GM19025 (cell line): ENCODE results near the gene FNDC3A.
"Not testable (repeated sequence)": the region's sequence is repeated elsewhere in the genome, so short reads cannot be mapped to it uniquely, and the experiment has no call there.

Experiments
- ATAC-seq: cut with Tn5 transposase; IDR thresholded peaks from one replicate; pipeline ENCODE4 v1.9.1; 2021; ENCODE audit warnings: mild to moderate bottlenecking, low read depth, moderate library complexity; ENCODE audit not compliant: unreplicated experiment

The FNDC3A gene

GRCh38 chr13:48976576-48977285 lies 1.0 kb downstream of the FNDC3A start:
- ATAC-seq: no peak

GRCh38 chr13:48977286-48977625 lies 1.5 kb downstream of the FNDC3A start:
- no peak for ATAC-seq

- no peak for ATAC-seq
These were observed 2.3 kb downstream of the FNDC3A start for GRCh38 chr13:48977973-48978372.

- ATAC-seq: no peak
These were observed 3.4 kb downstream of the FNDC3A start for GRCh38 chr13:48978942-48979601.

GRCh38 chr13:48979892-48980291 lies 4.2 kb downstream of the FNDC3A start:
- peak; percentile 35 for ATAC-seq

- ATAC-seq: no peak
These were observed 7.6 kb downstream of the FNDC3A start for GRCh38 chr13:48983331-48983730.

GRCh38 chr13:48985756-48986155 lies 10.0 kb downstream of the FNDC3A start:
- ATAC-seq: no peak

GRCh38 chr13:48990900-48991299 lies 15.2 kb downstream of the FNDC3A start:
- no peak for ATAC-seq

GRCh38 chr13:48993150-48993549 lies 17.4 kb downstream of the FNDC3A start:
- ATAC-seq: no peak

GRCh38 chr13:48994706-48995105 lies 19.0 kb downstream of the FNDC3A start:
- no peak for ATAC-seq

GRCh38 chr13:48998641-48999292 lies 23.1 kb downstream of the FNDC3A start:
- ATAC-seq: no peak

GRCh38 chr13:49000247-49000646 lies 24.5 kb downstream of the FNDC3A start:
- no peak for ATAC-seq

GRCh38 chr13:49018986-49019635 lies 43.4 kb downstream of the FNDC3A start:
- not testable (repeated sequence) for ATAC-seq

- no peak for ATAC-seq
These were observed 44.6 kb downstream of the FNDC3A start for GRCh38 chr13:49020328-49020727.

- ATAC-seq: no peak
These were observed 45.3 kb downstream of the FNDC3A start for GRCh38 chr13:49020940-49021553.

- no peak for ATAC-seq
These were observed 46.2 kb downstream of the FNDC3A start for GRCh38 chr13:49021953-49022352.

GRCh38 chr13:49022472-49023144 lies 46.9 kb downstream of the FNDC3A start:
- ATAC-seq: no peak

GRCh38 chr13:49023431-49023830 lies 47.7 kb downstream of the FNDC3A start:
- ATAC-seq: no peak

GRCh38 chr13:49026851-49027250 lies 51.1 kb downstream of the FNDC3A start:
- ATAC-seq: no peak

- ATAC-seq: no peak
These were observed 53.9 kb downstream of the FNDC3A start for GRCh38 chr13:49029570-49029969.
